GM19099 (cell line): ENCODE data around the gene FGF5.

Experiments used
- POLR2A ChIP-seq: IDR thresholded peaks from 3 replicates; pipeline ENCODE4 v1.6.1; 2011; ENCODE audit warnings: low read depth; ENCODE audit not compliant: insufficient read length; ENCODE audit errors: extremely low read depth

The FGF5 gene

DNA sequence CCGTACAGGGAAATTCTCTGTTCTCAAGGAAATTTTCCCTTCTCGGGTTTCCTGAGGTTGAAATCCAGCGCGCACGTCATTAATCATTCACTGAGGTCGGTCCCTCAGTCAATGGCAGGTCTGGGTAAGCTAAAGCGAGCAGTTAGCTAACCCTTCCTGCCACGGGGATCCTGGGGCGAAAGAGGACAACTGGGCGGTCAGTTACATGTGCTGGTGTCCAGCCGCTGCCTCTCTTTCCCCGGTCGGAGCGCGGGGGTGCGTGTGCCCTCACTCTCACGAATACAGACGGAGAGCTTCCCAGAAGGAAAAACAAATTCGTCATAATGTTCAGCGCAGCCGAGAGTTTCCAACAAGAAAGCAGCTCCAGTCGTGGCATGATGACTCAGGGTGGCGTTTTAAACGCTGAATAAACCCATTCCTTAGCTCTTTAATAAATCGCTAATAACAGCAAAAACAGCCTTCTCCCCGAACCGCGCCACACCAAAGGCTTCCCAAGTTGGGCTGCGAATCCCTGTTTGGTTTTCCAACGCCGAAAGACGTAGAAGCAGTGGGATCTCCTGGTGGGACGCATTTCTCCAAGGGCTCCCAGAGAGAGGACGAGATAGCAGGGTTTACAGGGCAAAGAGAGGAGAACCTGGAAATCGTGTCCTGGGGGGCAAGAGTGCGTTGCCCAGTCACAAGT, 752 bp upstream of the FGF5 start:
- TF ChIP-seq POLR2A, result no peak

DNA sequence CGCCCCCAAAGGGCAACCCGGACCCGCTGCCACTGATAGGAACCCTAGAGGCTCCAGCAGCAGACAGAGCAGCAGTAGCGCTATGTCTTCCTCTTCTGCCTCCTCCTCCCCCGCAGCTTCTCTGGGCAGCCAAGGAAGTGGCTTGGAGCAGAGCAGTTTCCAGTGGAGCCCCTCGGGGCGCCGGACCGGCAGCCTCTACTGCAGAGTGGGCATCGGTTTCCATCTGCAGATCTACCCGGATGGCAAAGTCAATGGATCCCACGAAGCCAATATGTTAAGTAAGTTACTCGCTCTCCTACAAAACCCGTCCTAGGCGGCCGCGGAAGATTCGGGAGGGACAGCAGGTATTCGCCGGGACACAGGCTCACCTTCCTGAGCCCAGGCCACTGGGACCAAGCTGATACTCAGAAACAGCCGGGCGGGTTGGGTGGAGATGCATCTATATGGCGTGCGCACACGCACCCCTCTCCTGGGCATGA, 477 bp downstream of the FGF5 start:
- no peak for TF ChIP-seq POLR2A

DNA sequence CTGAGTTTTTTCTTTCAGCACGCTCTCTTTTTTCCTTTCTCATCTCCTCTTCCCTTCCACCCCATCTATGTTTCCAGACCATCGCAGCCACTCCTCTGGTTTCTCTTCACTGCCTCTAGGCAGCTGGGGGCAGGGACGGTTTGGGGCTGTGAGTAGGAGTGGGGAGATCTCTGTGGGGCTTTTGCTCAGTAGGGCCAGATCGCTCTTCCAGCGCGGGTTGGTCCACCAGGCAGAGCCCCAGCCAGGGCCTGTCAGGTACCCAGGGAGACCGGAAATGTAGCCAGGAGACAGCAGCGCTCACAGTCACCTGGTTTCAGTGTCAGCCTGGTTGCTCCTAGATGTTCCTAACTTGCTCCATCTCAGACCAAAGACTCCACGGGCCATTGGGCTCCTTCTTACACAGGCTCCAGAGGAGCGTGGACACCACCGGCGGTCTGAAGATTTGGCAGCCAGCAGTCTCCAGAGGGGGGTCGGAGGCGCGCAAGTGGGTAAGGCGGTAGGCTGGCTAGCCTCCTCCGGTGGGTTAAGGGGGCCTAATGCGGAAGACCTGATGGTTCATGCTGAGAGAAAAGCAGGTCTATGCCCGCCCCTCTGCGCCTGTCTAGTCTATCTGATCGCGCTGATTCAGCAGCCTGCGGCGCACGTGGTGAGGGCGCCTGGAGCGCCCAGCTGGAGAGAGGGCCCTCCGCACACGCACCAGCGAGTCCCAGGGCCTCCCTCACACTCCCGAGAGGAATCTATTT, 1.8 kb downstream of the FGF5 start:
- TF ChIP-seq POLR2A, result no peak

DNA sequence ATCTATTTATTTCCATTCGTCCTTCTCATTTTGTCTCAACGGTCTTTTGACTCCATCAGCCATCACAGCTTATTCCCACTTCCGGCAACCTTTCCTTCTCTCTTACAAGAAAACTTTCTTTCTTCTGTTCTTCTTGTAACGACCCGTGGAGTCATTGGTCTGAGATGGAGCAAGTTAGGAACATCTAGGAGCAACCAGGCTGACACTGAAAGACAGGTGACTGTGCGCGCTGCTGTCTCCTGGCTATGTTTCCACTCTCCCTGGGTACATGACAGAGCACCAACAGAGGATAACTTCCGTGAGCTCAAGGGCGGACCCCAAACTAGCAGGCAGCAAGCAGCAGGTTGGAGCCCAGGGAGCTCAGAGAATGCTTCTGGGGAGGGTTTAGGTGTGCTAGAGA, 2.5 kb downstream of the FGF5 start:
- no peak for TF ChIP-seq POLR2A

DNA sequence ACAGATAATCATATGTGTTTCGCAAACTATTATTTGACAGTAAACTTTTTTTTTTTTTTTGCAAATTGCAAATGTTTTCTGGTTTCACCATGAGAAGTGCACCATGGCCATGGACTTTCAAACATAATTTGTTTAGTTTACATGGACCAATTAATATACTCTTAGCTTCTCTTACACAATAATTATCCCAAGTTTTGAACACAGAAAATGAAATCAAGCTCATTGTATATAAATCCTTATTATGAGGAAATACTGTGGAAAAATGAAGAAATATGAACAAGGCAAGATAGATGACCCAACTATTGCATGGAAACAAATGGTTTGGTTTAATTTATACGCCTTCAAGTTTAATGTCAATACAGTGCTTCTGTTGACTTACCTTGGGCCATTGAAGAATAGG, 3.9 kb downstream of the FGF5 start:
- no peak for TF ChIP-seq POLR2A

DNA sequence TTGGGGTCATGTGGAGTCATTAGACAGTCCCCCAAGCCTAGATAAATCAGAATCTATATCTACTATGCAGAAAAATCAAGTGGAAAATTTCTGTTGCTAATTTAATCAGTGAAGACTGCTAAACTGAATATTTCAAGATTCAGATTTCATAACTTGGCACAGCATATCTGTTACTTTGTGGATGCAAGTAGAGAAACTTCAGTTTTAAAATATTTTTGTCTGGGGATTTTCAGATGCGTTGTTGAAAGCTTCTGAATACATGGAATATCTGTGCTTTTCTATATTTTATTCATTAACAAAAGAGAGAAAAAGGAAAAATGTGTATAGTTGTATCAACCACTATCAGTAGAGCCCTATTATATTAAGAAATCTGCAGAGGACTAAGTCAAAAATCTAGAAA, 4.4 kb downstream of the FGF5 start:
- no peak for TF ChIP-seq POLR2A

DNA sequence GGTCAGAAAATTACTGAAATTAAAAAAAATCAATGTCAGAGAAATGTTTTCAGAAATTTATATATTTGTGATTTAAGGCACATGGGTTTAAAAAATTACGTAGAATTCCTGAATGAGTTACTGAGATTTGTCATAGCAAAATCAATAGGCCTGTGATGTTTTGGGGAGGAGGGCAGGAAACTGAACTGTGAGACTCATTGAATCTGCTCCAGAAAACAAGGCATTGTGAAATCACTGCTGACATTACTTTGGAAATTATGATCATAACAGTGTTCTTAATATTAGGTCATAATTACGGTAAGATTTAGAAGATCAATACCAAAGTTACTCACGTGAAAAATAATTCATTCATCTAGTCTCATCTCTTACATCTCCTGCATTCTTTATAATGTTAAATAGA, 5.3 kb downstream of the FGF5 start:
- no peak for TF ChIP-seq POLR2A

DNA sequence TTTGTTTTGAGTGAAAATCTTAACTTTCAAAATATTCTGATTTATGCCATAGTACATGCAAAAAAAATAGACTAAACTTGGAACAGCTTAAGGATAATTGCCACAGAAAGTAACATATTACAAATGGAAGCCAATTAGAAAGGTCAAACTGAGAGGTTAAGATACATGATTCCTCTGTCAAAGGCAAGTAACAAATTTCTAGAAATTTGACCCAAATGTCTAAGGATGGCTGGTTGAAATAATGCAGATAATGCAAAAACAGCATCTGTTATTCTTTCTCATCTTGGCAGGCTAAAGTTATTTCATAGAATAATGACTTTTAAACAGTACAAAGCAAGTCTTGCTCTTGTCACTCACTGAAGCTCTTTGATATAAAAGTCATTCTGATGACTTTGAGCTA, 10.5 kb downstream of the FGF5 start:
- TF ChIP-seq POLR2A, result no peak

DNA sequence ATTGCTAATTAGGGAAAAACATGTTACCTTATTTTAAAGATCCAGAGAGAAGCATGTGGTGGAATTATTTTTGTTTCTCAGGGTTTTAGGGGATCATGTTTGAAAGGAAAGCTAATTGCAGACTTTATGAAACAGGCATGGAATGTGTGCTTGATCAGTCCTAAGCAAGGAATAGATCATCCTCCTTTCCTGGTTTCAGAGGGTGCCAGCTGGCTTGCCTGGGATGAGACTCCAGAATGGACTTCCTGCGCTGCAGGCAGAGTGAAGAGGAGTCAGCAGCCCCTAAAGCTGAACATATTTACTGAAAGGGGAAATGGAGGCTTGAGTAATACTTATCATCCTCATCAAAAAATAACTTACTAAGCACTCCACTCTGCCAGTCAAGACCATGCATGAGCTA, 13.3 kb downstream of the FGF5 start:
- TF ChIP-seq POLR2A, result no peak

DNA sequence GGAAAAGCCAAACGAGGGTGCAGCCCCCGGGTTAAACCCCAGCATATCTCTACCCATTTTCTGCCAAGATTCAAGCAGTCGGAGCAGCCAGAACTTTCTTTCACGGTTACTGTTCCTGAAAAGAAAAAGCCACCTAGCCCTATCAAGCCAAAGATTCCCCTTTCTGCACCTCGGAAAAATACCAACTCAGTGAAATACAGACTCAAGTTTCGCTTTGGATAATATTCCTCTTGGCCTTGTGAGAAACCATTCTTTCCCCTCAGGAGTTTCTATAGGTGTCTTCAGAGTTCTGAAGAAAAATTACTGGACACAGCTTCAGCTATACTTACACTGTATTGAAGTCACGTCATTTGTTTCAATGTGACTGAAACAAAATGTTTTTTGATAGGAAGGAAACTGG, 20.0 kb downstream of the FGF5 start:
- TF ChIP-seq POLR2A, result no peak

DNA sequence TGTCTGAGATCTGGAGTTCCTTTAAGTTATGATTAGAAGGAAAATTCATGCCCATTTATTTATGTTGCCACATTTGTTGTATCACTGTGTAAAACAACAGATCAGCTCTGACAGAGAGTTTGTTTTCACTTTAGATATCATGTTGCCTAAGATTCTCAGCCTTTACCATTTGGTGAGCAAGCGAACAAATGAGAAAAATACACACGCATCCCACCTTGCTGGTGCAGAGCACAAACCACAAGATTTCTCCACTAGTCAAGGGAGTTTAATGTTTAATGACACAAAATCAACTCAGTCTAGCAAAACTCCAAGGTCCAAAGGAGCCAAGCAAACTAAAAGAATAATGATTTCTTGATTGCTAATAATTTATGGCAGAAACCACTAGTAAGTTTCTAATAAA, 27.7 kb downstream of the FGF5 start:
- TF ChIP-seq POLR2A, result no peak

DNA sequence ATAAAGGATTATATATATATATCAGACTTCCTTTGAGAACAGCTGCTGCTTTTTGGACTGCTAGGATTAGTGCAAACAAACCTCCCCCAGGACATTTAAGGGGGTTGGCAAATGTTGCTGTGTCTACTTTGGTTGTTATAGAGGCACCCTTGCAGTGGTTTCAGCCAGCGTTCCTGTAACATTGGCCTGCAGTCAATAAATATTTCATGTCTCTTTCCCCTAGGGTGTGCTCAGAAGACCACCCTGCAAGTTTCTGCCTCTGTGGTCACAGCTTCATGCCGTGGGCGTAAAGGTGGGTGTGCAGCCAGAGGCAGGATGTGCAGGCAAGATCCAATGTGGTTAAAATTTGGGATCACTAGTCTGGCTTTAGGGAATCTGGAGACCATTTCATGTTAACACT, 28.9 kb downstream of the FGF5 start:
- TF ChIP-seq POLR2A, result no peak

DNA sequence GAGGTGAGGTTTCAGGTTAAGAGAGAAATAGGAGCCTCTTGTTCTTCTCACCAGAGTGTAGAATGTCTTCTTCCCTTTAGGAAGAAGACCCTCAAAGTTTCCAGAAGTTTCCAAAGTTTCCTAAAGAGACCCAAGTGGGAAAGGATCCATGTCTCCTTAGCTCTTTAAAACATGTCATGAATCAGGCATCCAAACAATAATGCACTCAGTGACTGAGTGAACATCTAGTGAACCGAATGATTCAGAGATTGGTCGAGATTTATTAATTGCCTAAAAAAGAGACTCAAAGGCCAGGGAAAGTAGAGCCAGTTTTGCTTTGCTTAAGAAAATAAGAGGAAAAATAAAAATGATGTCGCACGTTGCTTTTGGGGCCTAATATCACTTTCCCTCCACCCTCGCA, 29.4 kb downstream of the FGF5 start:
- no peak for TF ChIP-seq POLR2A

DNA sequence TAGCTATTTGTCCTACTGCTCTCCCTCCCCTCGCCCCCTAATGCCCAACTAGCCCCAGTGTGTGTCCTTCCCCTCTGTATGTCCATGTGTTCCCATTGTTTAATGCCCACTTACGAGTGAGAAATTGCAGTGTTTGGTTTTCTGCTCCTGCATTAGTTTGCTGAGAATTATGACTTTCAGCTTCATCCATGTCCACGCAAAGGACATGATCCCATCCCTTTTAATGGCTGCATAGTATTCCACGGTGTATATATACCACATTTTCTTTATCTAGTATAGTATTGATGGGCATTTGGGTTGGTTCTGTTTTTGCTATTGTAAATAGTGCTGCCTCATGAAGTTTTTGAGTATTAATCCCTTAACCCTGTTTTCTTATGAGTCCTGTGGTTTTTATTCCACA, 35.4 kb downstream of the FGF5 start:
- no peak for TF ChIP-seq POLR2A

DNA sequence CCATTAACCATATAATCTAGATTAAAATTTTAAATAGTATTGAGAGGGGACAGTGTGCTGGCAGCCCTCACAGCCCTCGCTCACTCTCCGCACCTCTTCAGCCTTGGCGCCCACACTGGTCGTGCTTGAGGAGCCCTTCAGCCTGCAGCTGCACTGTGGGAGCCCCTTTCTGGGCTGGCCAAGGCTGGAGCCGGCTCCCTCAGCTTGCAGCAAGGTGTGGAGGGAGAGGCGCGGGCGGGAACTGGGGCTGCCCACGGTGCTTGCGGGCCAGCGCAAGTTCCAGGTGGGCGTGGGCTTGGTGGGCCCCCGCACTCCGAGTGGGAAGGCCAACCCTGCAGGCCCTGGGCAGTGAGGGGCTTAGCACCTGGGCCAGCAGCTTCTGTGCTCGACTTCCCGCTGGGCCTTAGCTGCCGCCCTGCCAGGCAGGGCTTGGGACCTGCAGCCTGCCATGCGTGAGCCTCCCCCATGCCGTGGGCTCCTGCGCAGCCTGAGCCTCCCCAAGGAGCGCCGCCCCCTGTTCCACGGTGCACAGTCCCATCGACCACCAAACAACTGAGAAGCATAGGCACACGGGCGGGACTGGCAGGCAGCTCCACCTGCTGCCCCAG, 36.3 kb downstream of the FGF5 start:
- TF ChIP-seq POLR2A, result no peak

DNA sequence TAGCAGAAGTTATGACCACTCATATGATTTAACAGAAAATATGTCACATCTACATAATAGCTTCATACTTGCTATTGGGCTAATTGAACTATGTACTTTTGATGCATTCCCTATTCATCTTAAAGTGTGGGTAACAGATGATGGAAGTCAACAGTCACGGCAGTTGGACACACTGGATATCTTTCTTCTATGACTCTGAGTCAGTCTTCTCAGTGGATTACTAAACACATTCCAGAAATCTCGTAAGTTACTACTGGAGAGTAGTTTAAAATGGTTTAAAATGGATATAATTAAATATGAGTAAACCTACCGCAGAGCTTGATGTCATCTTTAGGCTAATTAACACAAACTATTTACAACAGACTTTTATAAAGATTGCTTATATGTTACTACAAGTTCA, 39.0 kb downstream of the FGF5 start:
- no peak for TF ChIP-seq POLR2A

DNA sequence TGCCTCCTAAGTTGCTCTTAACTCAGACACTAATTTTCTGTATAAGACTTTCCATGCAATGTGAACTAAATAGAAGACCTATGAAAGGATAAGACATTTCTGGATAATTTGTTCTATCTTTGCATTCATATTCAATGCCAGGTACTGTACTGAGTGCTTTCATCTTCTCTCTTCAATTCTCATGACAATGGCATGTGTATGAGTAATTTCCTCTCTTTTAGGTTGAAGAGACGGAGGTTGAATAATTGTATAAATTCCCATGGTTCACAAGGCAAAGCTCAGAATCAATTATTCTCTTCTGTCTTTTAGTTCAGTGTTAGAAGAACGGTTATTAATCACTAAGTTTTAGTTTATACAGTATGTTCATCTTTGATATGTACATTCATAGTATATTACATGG, 39.8 kb downstream of the FGF5 start:
- no peak for TF ChIP-seq POLR2A

DNA sequence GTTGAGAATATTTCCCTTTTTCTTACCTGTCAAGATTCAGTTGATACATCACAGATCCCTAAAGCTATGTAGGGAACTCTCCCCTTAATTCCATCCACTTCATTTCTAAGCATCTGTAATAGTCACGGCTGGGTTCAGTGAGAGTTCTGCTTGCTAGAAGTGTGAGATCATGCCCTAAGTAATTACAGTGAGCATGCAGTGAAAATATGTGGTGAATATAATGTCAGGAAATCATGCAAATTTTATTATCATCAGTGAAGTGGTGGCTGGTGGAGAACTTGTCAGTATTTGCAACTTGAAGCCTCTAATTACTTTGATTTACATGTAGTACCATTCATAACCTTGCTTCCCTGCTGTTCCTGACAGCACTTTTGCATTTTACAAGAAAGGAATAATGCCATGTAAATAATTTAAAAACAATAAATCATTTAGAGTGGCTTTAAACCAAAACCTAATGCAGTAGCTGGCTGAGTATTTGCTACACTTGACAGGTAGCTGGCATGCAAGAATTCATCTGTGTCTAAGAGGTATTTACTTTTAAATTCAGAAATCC, 40.8 kb downstream of the FGF5 start:
- no peak for TF ChIP-seq POLR2A
